HG02973 (cell line): ENCODE results near the gene FRS2.

Experiments used
- ATAC-seq: cut with Tn5 transposase; IDR thresholded peaks from one replicate; pipeline ENCODE4 v1.9.1; 2021; ENCODE audit warnings: moderate library complexity; ENCODE audit not compliant: unreplicated experiment

The FRS2 gene

DNA sequence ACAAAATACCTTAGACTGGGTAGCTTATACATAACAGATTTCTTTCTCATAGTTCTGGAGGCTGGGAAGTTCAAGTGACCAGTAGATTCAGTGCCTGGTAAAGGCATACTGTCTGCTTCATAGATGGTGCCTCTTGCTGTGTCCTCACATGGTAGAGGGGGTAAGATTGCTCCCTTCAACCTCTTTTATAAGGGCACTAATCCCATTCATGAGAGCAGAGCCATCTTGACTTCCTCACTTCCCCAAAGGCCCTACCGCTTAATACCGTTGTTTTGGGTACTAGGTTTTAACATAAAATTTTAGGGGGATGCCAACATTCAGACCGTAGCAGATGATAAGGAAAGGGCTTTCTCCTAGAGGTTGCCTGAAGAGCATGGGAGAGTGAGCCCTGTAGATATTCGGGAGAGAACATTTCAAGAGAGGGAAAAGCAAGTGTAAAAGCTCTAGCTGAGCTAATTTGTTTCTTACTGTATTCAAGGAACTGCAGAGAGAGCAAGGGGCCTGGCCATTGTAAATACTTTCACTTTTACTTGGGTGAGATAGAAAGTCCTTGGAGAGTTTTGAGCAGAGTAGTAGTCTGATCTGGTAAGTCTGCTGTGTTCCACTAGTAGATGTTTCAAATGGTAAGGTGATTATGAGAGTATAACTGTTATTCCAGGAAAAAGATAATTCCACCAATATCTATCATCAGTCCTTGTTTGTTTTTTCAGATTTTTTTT is 27.3 kb downstream of the FRS2 start:
- ATAC-seq: peak; percentile 93

DNA sequence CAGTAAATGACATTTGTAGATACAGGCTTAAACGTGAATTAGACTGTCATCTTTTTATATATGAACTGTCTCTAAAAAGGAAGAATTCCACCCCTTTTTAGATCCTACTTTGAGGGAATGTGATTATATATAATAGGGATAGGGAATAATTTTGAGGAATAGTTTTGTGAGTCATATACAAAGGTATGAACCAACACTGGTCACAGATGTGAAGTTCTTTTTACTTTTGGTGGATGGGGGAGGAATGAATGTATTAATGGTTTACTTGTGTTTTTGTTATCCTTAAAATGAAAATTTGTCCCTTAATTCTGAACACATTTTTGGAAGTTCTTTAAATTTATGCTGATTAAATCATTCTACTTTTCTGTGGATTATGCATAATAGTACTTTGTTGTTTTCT is 30.4 kb downstream of the FRS2 start:
- no peak for ATAC-seq

DNA sequence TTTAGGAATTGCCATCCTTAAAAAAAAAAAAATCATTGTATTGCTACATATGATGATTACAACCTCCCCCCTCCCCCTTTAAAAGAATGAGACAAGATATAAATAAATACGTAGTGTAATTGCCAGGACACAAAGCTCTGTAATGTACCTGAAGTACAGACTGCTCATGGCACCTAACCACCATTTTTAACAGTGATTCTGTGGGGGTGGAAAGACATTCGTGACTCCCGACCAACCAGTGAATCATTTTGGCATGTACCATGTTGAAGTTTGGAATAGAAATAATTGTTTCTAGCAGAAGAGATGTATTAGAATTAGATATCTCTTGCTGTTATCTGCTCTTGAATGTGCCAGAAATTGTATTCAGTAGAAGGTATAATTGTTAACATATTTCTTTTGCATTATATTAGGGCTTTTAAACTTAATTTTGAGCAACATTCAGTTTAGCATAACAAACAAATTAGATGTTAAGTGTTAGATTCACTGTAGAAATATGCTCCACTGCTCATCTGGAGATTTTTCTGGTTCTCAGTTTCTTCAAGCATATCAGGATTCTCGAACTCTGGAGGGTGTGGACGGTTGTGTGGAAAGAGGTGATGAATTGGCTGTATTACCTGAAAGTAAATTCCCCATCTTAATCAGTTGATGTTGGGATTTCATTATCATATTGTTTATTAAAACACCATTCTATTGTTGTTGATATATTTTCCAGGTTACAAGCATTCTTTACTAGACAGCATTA is 31.1 kb downstream of the FRS2 start:
- ATAC-seq: no peak

DNA sequence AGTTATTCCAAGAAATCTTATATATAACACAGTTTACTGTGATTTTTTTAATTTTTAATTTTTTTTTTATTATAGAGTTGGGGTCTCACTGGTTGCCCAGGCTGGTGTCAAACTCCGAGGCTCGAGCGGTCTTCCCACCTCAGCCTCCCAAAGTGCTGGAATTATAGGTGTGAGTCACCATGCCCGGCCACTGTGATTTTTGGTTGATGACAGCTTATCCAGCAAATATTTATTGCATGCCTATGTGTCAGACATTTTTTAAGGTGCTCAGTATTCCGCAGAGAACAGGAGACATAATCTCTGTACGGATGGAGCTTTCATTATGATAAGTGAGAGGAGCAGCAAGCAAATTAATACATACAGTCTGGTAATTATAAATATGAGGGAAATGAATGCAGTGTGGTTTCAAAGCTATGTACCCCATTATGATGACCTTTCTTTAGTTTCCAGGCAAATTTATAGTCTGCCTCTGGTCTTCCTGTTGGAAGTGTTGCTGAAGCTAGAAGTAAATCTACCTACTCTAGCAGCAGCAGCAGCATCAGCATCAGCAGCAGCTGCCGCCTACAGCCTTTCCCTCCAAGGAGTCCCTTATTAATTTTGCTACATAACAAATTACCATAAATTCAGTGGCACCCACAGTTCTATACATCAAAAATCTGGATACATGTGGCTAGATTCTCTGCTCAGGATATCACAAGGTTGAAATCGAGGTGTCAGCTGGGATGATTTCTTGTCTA is 32.3 kb downstream of the FRS2 start:
- no peak for ATAC-seq

DNA sequence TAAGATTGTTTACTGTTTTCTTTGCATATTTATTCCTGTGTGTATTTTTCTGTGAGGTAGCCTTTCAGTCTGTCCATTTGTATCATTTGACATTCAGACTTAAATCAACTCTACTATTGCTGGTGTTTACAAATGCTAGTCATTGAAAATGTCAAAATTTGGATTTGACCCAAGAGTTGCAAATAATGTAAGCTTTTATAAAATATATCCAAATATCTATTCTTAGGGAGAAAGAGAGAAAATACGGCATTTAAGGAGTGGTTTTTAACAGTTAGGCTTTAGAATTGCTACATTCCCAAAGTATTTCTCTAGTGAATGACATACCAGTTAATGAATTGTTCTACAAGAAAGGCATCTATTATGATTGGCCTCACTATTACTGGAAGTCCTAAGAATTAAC is 37.9 kb downstream of the FRS2 start:
- ATAC-seq: no peak

DNA sequence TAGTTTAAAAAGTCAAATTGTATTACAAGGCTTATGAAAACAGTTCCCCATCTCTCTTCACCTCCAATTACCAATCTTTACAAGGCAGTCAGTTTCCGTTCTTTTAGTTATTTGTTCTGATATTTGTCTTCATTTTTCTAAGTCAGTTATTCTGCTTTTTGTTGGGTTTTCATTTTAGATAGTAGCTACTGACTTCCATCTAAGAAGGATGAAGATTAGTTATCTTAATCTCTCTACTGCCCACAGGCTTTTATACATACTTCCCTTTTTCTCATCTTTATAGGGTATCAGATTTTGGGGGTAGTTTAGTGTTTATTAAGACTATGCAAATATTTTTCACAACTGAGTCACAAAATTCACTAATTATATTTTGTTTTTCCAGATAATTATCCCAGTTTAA is 38.4 kb downstream of the FRS2 start:
- ATAC-seq: no peak

DNA sequence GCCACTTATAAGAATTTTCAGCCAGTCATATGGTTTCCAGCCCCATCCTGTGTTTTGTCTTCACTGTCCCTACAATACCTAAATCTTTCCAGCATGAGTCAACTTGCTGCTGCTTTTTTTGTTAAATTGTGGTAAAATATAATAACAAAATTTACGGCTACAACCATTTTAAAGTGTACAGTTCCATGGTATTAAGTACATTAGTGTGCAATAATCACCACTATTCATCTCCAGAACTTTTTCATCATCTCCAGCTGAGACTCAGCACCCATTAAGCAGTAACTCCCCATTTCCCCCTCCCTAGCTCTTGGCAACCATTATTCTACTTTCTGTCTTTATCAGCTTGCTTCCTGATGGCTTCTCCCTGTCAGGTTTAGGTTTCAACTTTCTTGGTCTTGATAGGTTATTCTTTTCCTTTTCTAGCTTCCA is 39.1 kb downstream of the FRS2 start:
- ATAC-seq: no peak

DNA sequence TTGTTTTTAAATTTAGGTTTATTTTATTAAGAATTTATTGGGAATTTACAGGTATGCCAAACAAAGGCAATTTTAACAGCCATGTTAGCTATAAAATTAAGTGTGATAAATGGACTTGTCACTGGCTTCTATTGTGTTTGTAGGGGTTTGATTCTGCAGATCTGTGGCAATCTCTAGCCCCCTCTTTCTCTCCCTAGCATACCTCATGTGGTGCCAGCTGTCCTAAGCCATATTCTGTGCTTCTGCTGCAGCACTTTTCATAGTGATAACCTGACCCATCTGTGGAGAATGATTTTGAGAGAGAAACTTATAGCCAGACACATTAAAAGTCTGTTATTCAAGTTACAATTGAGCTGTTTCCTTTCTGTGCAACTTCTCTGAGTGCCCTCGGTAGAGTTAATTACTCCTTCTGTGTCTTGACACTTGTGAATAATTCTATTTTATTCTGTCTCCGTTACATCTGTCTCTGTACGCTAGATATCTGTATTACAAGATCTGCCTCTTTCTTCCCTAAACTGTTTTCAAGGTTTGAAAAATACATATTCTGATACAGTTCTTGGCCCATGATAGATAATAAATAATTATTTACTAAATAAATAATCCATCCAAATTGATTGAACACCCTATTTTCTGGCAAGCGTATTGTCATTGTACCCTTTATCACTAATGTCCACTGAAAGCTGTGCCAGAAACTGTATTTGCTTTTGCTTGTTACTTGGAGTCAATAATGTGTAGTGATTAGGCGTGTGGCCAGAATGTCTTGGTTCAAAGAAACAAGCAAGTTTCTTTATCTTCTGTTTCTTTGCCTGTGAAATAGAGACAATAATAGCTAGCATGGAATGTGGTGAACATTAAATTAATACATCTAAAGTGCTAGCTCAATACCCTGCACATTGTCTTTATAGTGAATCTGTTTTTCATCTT is 40.0 kb downstream of the FRS2 start:
- no peak for ATAC-seq

DNA sequence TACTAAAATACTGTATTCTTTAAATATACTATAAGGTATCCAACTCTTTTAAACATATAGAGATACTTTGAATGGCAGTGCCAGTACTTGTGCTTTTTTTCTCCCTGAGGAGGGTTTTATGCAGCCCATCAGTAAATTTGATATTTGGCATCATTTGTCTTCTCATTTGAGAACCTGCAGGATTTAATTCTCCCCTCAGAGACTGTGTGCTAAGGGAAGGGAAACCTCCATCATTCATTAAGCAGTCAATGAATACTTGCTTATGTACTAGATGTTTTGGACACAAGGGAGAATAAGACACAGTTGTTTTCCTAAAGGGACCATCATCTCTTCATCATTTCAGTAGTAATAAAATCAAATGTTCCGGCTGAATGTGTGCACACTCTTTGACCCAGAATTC is 40.8 kb downstream of the FRS2 start:
- ATAC-seq: no peak

DNA sequence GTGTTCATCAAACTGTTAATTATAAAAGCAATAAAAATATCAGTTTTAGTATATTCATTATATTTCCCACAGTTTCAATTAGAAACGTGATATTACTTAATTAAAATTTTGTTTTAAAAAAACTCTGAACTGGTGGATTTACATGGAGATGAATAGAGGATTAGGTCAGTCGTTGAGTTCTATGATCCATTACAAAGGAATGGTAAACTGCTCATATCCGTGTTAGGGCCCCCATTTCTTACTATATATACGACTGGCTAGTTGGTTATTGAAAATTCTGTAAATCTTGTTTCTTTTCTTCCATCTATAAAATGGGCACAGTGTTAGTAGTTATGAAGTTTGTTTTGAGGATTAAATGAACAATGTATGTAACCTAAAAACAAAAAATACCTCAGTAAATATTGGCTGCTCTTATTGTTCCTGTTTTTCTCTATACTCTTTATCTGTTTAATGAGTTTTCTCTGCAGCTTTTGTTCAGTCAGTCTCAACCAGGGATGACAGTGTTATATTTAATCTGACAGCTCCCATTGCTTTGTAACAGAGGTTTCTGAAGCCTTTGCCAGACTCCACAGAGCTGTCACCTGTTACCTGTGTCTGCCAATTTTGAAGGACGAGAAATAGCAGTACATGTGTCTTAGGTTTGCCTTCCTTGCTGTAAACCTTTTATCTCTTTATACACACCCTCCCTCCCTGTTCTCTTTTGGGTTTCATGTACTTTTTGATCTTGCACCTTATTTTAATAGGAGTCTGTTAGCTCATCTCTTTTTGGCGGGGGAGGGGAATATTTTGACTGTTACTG is 41.5 kb downstream of the FRS2 start:
- no peak for ATAC-seq

DNA sequence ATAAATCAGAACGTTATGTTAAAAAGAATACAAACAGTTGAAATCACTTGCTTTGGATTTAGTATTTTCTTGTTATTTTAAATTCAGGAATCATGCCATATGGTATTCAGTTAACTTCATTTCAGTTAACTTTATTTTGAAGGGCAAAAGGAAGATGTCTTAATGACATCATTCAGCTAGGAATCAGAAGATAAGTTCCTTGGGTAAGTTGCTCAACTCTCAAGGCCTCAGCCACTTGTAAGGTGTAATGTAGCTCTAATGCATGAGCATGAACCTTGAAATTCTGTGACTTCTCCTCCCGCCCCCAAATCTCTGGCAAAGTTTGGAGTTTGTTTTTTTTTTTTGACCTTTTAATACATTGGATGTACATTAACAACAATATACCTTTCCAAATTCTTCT is 42.6 kb downstream of the FRS2 start:
- ATAC-seq: no peak

DNA sequence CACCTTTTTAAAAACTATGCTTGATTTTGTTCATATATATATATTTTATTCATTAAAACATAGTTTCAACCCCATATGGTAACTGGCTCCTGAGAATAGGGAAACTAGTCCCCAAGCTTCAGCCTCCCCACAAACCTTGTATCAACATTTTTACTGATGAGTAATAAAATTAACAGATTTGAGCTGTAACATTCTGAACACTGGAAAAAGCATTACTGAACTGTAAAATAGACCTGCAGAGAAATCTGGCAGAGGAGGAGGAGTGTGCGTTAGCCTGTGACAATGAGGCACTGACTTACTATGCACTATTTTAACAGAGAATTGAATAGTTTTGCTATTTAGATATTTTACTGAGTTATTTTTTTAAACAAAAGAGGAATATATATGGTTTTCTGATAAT is 43.1 kb downstream of the FRS2 start:
- no peak for ATAC-seq

DNA sequence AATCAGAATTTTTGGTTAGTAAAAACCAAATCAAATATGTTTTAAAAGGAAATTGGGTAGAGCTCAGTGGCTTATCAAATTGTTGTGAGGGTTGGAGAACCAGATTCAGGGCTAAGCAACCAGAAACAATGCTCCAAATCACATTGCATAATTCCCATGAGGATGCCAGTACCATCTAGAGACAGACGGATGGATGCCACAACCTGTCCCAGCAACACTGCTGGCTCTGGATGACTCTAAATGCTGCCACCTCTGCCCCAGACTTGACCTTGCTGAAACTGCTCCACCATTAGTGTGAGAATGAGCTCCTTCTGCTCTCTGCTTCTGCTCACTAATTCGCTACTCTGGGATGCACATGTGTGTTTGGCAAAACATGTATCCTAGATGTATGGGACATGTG is 43.9 kb downstream of the FRS2 start:
- ATAC-seq: no peak

DNA sequence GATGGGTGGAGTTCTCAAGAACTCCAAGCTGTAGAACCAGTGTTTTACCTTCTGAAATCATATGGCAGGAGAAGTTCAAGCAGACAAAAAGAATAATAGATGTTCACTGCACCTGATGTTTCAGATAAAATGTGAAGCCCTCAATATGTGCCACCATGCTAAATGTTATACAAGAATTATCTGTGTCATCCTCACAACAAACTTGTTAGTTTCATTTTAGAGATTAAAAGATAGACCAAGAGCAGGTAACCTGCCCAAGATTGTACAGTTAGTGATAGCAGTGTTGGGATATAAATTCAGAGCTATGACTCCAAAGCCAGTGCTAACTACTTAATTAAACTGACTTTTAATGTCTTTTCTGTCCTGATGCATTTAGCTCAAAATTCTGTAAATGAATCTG is 44.7 kb downstream of the FRS2 start:
- no peak for ATAC-seq

DNA sequence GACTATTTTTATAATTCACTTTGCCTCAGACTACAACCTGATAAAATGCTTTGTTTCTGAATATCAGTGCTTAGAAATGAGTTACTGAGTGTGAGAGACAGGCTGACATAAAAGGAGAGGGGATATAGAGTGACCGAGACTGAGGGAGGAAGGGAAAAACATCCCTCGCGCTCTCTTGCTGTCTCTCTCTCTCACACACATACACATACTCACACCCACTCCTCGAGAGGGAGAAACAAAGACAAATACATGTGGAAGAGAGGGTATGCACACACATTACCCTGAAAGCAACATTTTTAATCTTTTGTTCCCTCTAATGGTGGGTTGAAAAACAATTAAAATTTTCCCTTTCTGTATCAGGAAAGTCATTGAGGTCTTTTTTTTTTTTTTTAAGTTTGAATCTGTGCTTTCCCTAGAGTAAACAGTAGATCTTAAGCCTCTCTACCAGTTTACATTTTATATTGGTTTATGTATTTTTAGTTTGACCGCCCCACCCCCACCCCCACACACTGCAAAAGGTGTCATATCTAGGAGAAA is 45.3 kb downstream of the FRS2 start:
- no peak for ATAC-seq

DNA sequence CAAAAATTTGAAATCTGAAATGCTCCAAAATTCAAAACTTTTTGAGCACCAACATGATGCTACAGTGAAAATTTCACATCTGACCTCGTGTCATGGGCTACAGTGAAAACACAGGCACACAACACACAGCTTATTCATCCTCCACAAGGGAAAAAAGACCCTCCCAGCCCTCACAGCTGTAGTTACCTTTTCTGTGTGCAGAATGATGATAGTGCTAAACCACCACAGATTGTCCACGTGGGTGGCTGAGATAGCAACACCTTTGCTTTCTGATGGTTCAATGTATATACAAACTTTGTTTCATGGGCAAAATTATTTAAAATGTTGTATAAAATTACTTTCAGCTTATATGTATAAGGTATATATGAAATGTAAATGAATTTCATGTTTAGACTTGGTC is 46.8 kb downstream of the FRS2 start:
- no peak for ATAC-seq

DNA sequence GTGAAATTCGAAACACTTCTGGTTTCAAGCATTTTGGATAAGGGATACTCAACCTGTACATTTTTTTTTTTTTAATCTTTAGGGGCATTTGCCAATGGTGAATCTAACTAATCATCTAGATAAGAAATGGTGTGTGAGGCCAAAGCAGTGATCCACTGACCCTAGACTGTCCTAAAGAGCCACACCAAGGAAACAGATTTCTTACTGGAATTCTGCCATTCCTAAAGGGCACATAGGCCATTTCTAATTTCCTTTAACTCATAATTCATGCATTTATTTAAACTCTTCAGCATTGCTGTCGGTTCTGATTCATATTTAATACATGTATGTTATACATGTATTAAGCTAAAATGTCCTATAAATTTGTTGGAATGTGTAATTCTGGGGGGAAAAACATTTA is 47.2 kb downstream of the FRS2 start:
- ATAC-seq: no peak

DNA sequence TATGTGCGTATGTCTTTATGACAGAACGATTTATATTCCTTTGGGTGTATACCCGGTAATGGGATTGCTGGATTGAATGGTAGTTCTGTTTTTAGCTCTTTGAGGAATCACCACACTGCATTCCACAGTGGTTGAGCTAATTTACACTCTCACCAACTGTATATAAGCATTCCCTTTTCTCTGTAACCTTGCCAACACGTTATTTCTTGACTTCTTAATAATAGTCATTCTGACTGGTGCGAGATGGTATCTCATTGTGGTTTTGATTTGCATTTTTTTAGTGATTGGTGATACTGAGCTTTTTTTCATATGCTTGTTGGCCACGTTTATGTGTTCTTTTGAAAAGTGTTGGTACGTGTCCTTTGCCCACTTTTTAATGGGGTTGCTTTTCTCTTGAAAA is 49.7 kb downstream of the FRS2 start:
- ATAC-seq: no peak

DNA sequence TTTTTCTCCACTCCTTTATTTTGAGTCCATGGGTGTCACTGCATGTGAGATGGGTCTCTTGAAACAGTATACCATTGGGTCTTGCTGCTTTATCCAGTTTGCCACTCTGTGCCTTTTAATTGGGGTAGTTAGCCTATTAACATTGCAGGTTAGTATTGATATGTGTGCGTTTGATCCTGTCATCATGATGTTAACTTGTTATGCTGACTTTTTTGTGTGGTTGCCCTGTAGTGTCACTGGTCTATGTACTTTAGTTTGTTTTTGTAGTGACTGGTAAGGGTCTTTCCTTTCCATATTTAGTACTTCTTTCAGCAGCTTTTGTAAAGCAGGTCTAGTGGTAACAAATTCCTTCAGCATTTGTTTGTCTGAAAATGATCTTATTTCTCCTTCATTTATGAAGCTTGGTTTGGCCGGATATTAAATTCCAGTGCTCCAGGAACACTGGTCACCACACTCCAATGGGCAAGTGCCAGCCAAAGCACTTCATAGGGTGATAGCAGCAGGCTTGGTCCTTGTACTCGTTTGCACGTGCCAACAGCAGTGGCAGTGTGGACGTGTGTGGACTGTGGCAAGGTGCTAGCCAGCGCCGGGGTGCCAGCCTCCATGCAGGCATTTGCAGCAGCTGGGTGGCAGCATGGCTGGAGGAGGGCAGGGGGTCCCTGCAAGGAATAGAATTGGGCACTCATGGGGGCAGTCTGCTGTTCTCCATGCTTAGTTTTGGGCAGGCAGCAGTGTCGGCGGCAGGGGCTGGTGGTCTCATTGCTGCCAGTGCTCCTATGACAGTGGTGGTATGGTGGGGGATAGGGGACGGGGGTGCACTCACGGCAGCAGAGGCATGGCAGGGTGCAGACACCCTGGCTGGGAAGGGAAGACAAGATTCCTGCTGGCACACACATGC is 53.5 kb downstream of the FRS2 start:
- no peak for ATAC-seq
